Astrocyte of the spinal cord (primary cell): ENCODE results near the gene NPAS2.

Experiments used
- DNase-seq: peaks from one replicate; pipeline ENCODE4 v3.0.0; 2011; ENCODE audit warnings: low read depth, low spot score
- H3K4me3 ChIP-seq: 2 replicates; pipeline ENCODE4 v1.5.1; 2011; ENCODE audit warnings: low read depth, mild to moderate bottlenecking, low read length, moderate library complexity
- CTCF ChIP-seq: IDR thresholded peaks from 2 replicates; pipeline ENCODE4 v1.5.1; 2012; ENCODE audit warnings: low read depth, mild to moderate bottlenecking, low read length, inconsistent platforms
- in situ Hi-C: cut with HindIII; loops from 2 replicates; pipeline ENCODE4 v1.10.0; 2017; ENCODE audit warnings: low sequenced_read_pairs

The NPAS2 gene

GRCh38 chr2:100939445-100939844, 119.5 kb downstream of the NPAS2 start:
- H3K4me3 ChIP-seq = no peak overlapping the region
- in situ Hi-C loops = no loop called here
- TF ChIP-seq CTCF = no peak
- DNase-seq = no peak

GRCh38 chr2:100940240-100940639, 120.3 kb downstream of the NPAS2 start:
- no peak for TF ChIP-seq CTCF
- in situ Hi-C loops = no loop called here
- no peak for DNase-seq

GRCh38 chr2:100940766-100941645, 121.1 kb downstream of the NPAS2 start:
- H3K4me3 ChIP-seq = no peak overlapping the region
- TF ChIP-seq CTCF = no peak
- no peak for DNase-seq
- in situ Hi-C loops = no loop called here

More at GRCh38 chr2:100940240-100940639, 120.3 kb downstream of the NPAS2 start:
- no peak overlapping the region for H3K4me3 ChIP-seq

- H3K4me3 ChIP-seq = no peak overlapping the region
- in situ Hi-C loops = no loop called here
- DNase-seq = peak; percentile 42
- TF ChIP-seq CTCF = no peak
Measured at GRCh38 chr2:100941646-100942240, 121.8 kb downstream of the NPAS2 start.

GRCh38 chr2:100944617-100945432, 124.9 kb downstream of the NPAS2 start:
- TF ChIP-seq CTCF = no peak
- no peak for DNase-seq
- H3K4me3 ChIP-seq = no peak overlapping the region
- in situ Hi-C loops = no loop called here

GRCh38 chr2:100945433-100945740, 125.4 kb downstream of the NPAS2 start:
- TF ChIP-seq CTCF = no peak
- in situ Hi-C loops = no loop called here
- DNase-seq = no peak
- H3K4me3 ChIP-seq = no peak overlapping the region
